GM19240 (cell line): ENCODE results near the gene MIEF1.

Experiments used
- DNase-seq: peaks from one replicate; pipeline ENCODE4 v3.0.0; 2011; ENCODE audit warnings: low spot score; ENCODE audit not compliant: insufficient read length

Gene MIEF1

GRCh38 chr22:39470451-39471291, 31.4 kb upstream of the MIEF1 start:
- no peak for DNase-seq

GRCh38 chr22:39471381-39472141, 30.5 kb upstream of the MIEF1 start:
- peak; percentile 49 for DNase-seq

- no peak for DNase-seq
These were observed 29.2 kb upstream of the MIEF1 start for GRCh38 chr22:39472570-39473556.

- no peak for DNase-seq
These were observed 28.2 kb upstream of the MIEF1 start for GRCh38 chr22:39473851-39474250.

GRCh38 chr22:39474351-39475111, 27.6 kb upstream of the MIEF1 start:
- no peak for DNase-seq

- no peak for DNase-seq
These were observed 26.8 kb upstream of the MIEF1 start for GRCh38 chr22:39475337-39475736.

- DNase-seq, result no peak
These were observed 26.2 kb upstream of the MIEF1 start for GRCh38 chr22:39475902-39476301.

- no peak for DNase-seq
These were observed 25.4 kb upstream of the MIEF1 start for GRCh38 chr22:39476664-39477063.

- no peak for DNase-seq
These were observed 24.5 kb upstream of the MIEF1 start for GRCh38 chr22:39477542-39477941.

- DNase-seq, result no peak
These were observed 23.6 kb upstream of the MIEF1 start for GRCh38 chr22:39478441-39478850.

- no peak for DNase-seq
These were observed 22.8 kb upstream of the MIEF1 start for GRCh38 chr22:39479254-39479653.

- DNase-seq, result no peak
These were observed 21.5 kb upstream of the MIEF1 start for GRCh38 chr22:39480557-39480956.

GRCh38 chr22:39481054-39481453, 21.0 kb upstream of the MIEF1 start:
- DNase-seq, result no peak

- no peak for DNase-seq
These were observed 20.5 kb upstream of the MIEF1 start for GRCh38 chr22:39481595-39481994.

- DNase-seq, result no peak
These were observed 19.3 kb upstream of the MIEF1 start for GRCh38 chr22:39482768-39483167.

- DNase-seq, result no peak
These were observed 14.9 kb upstream of the MIEF1 start for GRCh38 chr22:39486951-39487825.

GRCh38 chr22:39487826-39488520, 14.1 kb upstream of the MIEF1 start:
- no peak for DNase-seq

- no peak for DNase-seq
These were observed 13.5 kb upstream of the MIEF1 start for GRCh38 chr22:39488563-39489083.
